Mucosa of rectum (tissue), 2 donors: ENCODE measurements around the gene HHAT.

Source experiments
- H3K27ac ChIP-seq, 2 donors: one replicate each; pipeline ENCODE4 v1.7.0; 2013; ENCODE audit warnings: inconsistent platforms in 2 of 2, low read depth in 2 of 2, low read length in 2 of 2
- H3K27me3 ChIP-seq, 2 donors: one replicate each; pipeline ENCODE4 v1.7.0; 2013; ENCODE audit warnings: low read length in 2 of 2; ENCODE audit not compliant: control insufficient read depth in 2 of 2, insufficient read depth in 2 of 2
- H3K36me3 ChIP-seq, 2 donors: one replicate each; pipeline ENCODE4 v1.7.0; 2013; ENCODE audit warnings: low read length in 2 of 2; ENCODE audit not compliant: control insufficient read depth in 2 of 2, insufficient read depth in 2 of 2
- H3K4me1 ChIP-seq, 2 donors: one replicate each; pipeline ENCODE4 v1.7.0; 2013; ENCODE audit warnings: low read length in 2 of 2, mild to moderate bottlenecking in 1 of 2; ENCODE audit not compliant: control insufficient read depth in 2 of 2, insufficient read depth in 2 of 2
- H3K4me3 ChIP-seq, 2 donors: one replicate each; pipeline ENCODE4 v1.7.0; 2013; ENCODE audit warnings: low read length in 2 of 2
- H3K9ac ChIP-seq, 2 donors: one replicate each; pipeline ENCODE4 v1.7.0; 2013; ENCODE audit warnings: low read length in 2 of 2, low read depth in 1 of 2, mild to moderate bottlenecking in 1 of 2
- H3K9me3 ChIP-seq, 2 donors: one replicate each; pipeline ENCODE4 v1.7.0; 2013; ENCODE audit warnings: low read length in 2 of 2; ENCODE audit not compliant: control insufficient read depth in 2 of 2
- donor health status: healthy.
- donor health status: Normal muscosa, but diverticular disease.

Gene HHAT

GRCh38 chr1:210313046-210313595, 15.6 kb upstream of the HHAT start:
- Histone ChIP-seq H3K4me1 (peaks cover 0 to 3% of the 10 kb centered on the region in 2 donors), H3K27me3 (peaks cover 0 to 4% of the 10 kb centered on the region in 2 donors), H3K36me3 (no peaks in the 10 kb centered on the region), H3K27ac (no peak overlapping the region), H3K9ac (no peak overlapping the region), H3K9me3 (no peaks in the 10 kb centered on the region), H3K4me3 (no peak overlapping the region)

GRCh38 chr1:210313921-210314320, 14.8 kb upstream of the HHAT start:
- Histone ChIP-seq H3K36me3 (no peaks in the 10 kb centered on the region), H3K4me3 (no peak overlapping the region), H3K9ac (no peak overlapping the region), H3K27ac (no peak overlapping the region), H3K27me3 (peaks cover 0 to 4% of the 10 kb centered on the region in 2 donors), H3K9me3 (no peaks in the 10 kb centered on the region), H3K4me1 (peaks cover 0 to 3% of the 10 kb centered on the region in 2 donors)

- Histone ChIP-seq H3K27ac (no peak overlapping the region), H3K27me3 (peaks cover 0 to 4% of the 10 kb centered on the region in 2 donors), H3K4me1 (peaks cover 0 to 3% of the 10 kb centered on the region in 2 donors), H3K36me3 (no peaks in the 10 kb centered on the region), H3K9me3 (no peaks in the 10 kb centered on the region), H3K4me3 (no peak overlapping the region), H3K9ac (no peak overlapping the region)
Measured at GRCh38 chr1:210315529-210315928, 13.2 kb upstream of the HHAT start.

- Histone ChIP-seq H3K9ac (no peak overlapping the region), H3K27ac (no peak overlapping the region), H3K4me3 (no peak overlapping the region), H3K9me3 (peaks cover 0 to 2% of the 10 kb centered on the region in 2 donors), H3K4me1 (no peaks in the 10 kb centered on the region), H3K27me3 (no peaks in the 10 kb centered on the region), H3K36me3 (no peaks in the 10 kb centered on the region)
Measured at GRCh38 chr1:210321131-210321530, 7.6 kb upstream of the HHAT start.

DNA sequence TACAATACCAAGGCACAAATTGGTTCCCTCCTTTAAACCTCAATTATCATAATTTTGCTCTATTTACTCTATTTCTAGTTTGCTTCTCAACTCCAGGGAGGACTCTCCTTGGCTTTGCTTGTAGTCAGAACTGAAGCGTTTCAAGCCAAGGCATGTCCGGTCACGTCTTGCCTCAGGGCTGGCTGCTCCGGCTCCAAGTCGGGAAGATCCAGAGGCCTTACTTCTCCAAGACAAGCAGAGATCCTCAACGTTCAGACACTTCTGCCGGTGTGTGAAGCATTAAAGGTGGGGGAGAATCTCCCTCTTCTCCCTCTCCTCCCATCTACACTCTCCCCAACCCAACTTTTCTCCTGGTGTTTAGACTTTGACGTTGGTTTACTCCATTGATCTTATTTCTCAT, 7.2 kb upstream of the HHAT start:
- no peaks in the 10 kb centered on the region for H3K36me3 ChIP-seq
- no peak overlapping the region for H3K9ac ChIP-seq
- H3K27me3 ChIP-seq: no peaks in the 10 kb centered on the region
- no peaks in the 10 kb centered on the region for H3K4me1 ChIP-seq
- no peak overlapping the region for H3K27ac ChIP-seq
- H3K4me3 ChIP-seq: no peak overlapping the region
- H3K9me3 ChIP-seq: peaks cover 0 to 2% of the 10 kb centered on the region in 2 donors

- Histone ChIP-seq H3K27ac (no peak overlapping the region), H3K4me3 (no peak overlapping the region), H3K36me3 (no peaks in the 10 kb centered on the region), H3K9me3 (peaks cover 0 to 2% of the 10 kb centered on the region in 2 donors), H3K27me3 (no peaks in the 10 kb centered on the region), H3K4me1 (peaks cover 4 to 7% of the 10 kb centered on the region in 2 donors), H3K9ac (no peak overlapping the region)
Measured at GRCh38 chr1:210323957-210324356, 4.7 kb upstream of the HHAT start.

- H3K4me1 ChIP-seq: peaks cover 4 to 7% of the 10 kb centered on the region in 2 donors
- no peak overlapping the region for H3K27ac ChIP-seq
- H3K36me3 ChIP-seq: no peaks in the 10 kb centered on the region
- no peak overlapping the region for H3K4me3 ChIP-seq
- peaks cover 0 to 2% of the 10 kb centered on the region in 2 donors for H3K9me3 ChIP-seq
- no peak overlapping the region for H3K9ac ChIP-seq
- H3K27me3 ChIP-seq: no peaks in the 10 kb centered on the region
Measured at GRCh38 chr1:210325026-210325670, 3.6 kb upstream of the HHAT start.

- Histone ChIP-seq H3K4me1 (peaks cover 4 to 7% of the 10 kb centered on the region in 2 donors), H3K36me3 (no peaks in the 10 kb centered on the region), H3K27ac (peak overlapping the region; percentile 91 to 94), H3K27me3 (no peaks in the 10 kb centered on the region), H3K9me3 (peaks cover 0 to 2% of the 10 kb centered on the region in 2 donors), H3K9ac (peak overlapping the region; percentile 74 to 88), H3K4me3 (peak overlapping the region; percentile 71 to 76)
Measured at GRCh38 chr1:210328032-210328745, 513 bp upstream of the HHAT start.

GRCh38 chr1:210330279-210330866, 1.7 kb downstream of the HHAT start:
- peaks cover 0 to 2% of the 10 kb centered on the region in 2 donors for H3K9me3 ChIP-seq
- no peak overlapping the region for H3K4me3 ChIP-seq
- no peak overlapping the region for H3K27ac ChIP-seq

GRCh38 chr1:210332233-210332632, 3.5 kb downstream of the HHAT start:
- peaks cover 6 to 7% of the 10 kb centered on the region in 2 donors for H3K4me1 ChIP-seq
- H3K27ac ChIP-seq: peak overlapping the region in 1 of 2 donors; percentile 12
- no peak overlapping the region for H3K9ac ChIP-seq
- H3K9me3 ChIP-seq: no peaks in the 10 kb centered on the region
- H3K4me3 ChIP-seq: no peak overlapping the region
- no peaks in the 10 kb centered on the region for H3K36me3 ChIP-seq
- no peaks in the 10 kb centered on the region for H3K27me3 ChIP-seq

More at GRCh38 chr1:210330279-210330866, 1.7 kb downstream of the HHAT start:
- peaks cover 6 to 7% of the 10 kb centered on the region in 2 donors for H3K4me1 ChIP-seq
- H3K27me3 ChIP-seq: no peaks in the 10 kb centered on the region
- no peaks in the 10 kb centered on the region for H3K36me3 ChIP-seq
- H3K9ac ChIP-seq: no peak overlapping the region
